ENCODE data around the gene GIT1.

Gene GIT1

GRCh38 chr17:29607557-29608195, 18.2 kb upstream of the GIT1 start:
- ChIA-PET POLR2A (ENCODE audit: low non-redundant PET) (interaction anchor here (0.6 kb wide), 1 partner anchor 697 kb away, joined by 4 read pairs; no protein-coding TSS in a partner anchor), CTCF (interaction anchor here (0.6 to 1.9 kb wide), 4 partner anchors 10 to 239 kb away, joined by 3 to 11 read pairs (median 6); no protein-coding TSS in a partner anchor)
- no peak for DNase-seq (ENCODE audit: low spot score)
- TF ChIP-seq CTCF (conservative IDR thresholded peaks at IDR 0.05; ENCODE audit: low read depth) = no peak
- peak overlapping the region; percentile 5; the same call in 1 of the 2 replicates for H3K27ac ChIP-seq

- DNase-seq (ENCODE audit: low spot score) = no peak
- CTCF ChIA-PET = no interaction called here
- H3K27ac ChIP-seq = no peak overlapping the region
- POLR2A ChIA-PET (ENCODE audit: low non-redundant PET) = no interaction called here
- TF ChIP-seq CTCF (conservative IDR thresholded peaks at IDR 0.05; ENCODE audit: low read depth) = no peak
These were observed 13.7 kb upstream of the GIT1 start for GRCh38 chr17:29603109-29603674.

- no peak for TF ChIP-seq CTCF (conservative IDR thresholded peaks at IDR 0.05; ENCODE audit: low read depth)
- POLR2A ChIA-PET (ENCODE audit: low non-redundant PET) = no interaction called here
- no peak for DNase-seq (ENCODE audit: low spot score)
- peak overlapping the region; percentile 99 for H3K27ac ChIP-seq
- CTCF ChIA-PET = interaction anchor here (0.5 to 1.1 kb wide), 3 partner anchors 16 to 330 kb away, joined by 3 to 6 read pairs (median 3); no protein-coding TSS in a partner anchor
These were observed 8.1 kb upstream of the GIT1 start for GRCh38 chr17:29597361-29598172.

GRCh38 chr17:29596811-29597210, 7.4 kb upstream of the GIT1 start:
- POLR2A ChIA-PET (ENCODE audit: low non-redundant PET) = no interaction called here
- no peak for TF ChIP-seq CTCF (conservative IDR thresholded peaks at IDR 0.05; ENCODE audit: low read depth)
- CTCF ChIA-PET = interaction anchor here (0.6 kb wide), 2 partner anchors 16 to 1459 kb away, joined by 3 read pairs; no protein-coding TSS in a partner anchor
- peak overlapping the region; percentile 99 for H3K27ac ChIP-seq
- no peak for DNase-seq (ENCODE audit: low spot score)

- CTCF ChIA-PET = interaction anchor here (0.6 kb wide), 1 partner anchor 1458 kb away, joined by 3 read pairs; no protein-coding TSS in a partner anchor
- no peak for TF ChIP-seq CTCF (conservative IDR thresholded peaks at IDR 0.05; ENCODE audit: low read depth)
- DNase-seq (ENCODE audit: low spot score) = no peak
- POLR2A ChIA-PET (ENCODE audit: low non-redundant PET) = no interaction called here
- H3K27ac ChIP-seq = peak overlapping the region; percentile 99
These were observed 6.7 kb upstream of the GIT1 start for GRCh38 chr17:29595943-29596774.
